Ovary (tissue), 9 donors: ENCODE measurements around the gene STRADB. TPM values are rescaled to one million over a fixed set of nuclear protein-coding genes. Genes with fewer than 3 reads are reported as not detected.

Source experiments
- DNase-seq, 5 donors: peaks; one replicate each; pipeline ENCODE4 v3.0.0-alpha.2; 2019 to 2020
- H3K27ac ChIP-seq, 2 donors: fragments of 200-600 bp; one replicate each; pipeline versions ENCODE4 v1.5.1 to v1.8.0; 2019 to 2022
- H3K27me3 ChIP-seq: fragments of 200-600 bp; one replicate; pipeline ENCODE4 v1.8.0; 2022
- H3K36me3 ChIP-seq: fragments of 200-600 bp; sonication (generic); one replicate; pipeline ENCODE4 v1.5.1; 2019
- H3K4me1 ChIP-seq: one replicate; pipeline ENCODE4 v1.8.1; 2013; ENCODE audit warnings: mild to moderate bottlenecking, moderate library complexity; ENCODE audit not compliant: insufficient read depth
- H3K4me3 ChIP-seq: fragments of 200-600 bp; sonication (generic); one replicate; pipeline ENCODE4 v1.5.1; 2017
- H3K9me3 ChIP-seq, 2 donors: fragments of 200-600 bp in 1 of 2; sonication (generic) in 1 of 2; one replicate each; pipeline versions ENCODE4 v1.5.1 to v1.8.1; 2013 to 2019; ENCODE audit warnings: mild to moderate bottlenecking in 1 of 2, moderate library complexity in 1 of 2
- EP300 ChIP-seq: sonication (generic); formaldehyde crosslinking; IDR thresholded peaks from one replicate; pipeline ENCODE4 v1.6.1; 2017; ENCODE audit warnings: antibody characterized with exemption
- POLR2A ChIP-seq: fragments of 450-650 bp; IDR thresholded peaks from one replicate; pipeline ENCODE4 v1.6.1; 2017; ENCODE audit warnings: antibody characterized with exemption, mild to moderate bottlenecking, moderate library complexity
- WGBS, 3 donors: extraction: QIAGEN DNeasy Blood & Tissue Kit in 1 of 3; methylation state at CpG; one replicate each; pipeline versions ENCODE4 v1.1.5 to v1.1.7; 2013 to 2017; 5-methylcytosine and 5-hydroxymethylcytosine counted together
- intact Hi-C, 4 donors: fragments of 100-400 bp; cut with DNase I; formaldehyde crosslinking; loops; one replicate each; pipeline versions ENCODE4 v1.11.0 to v1.15.1; 2022 to 2023
- polyA plus RNA-seq, 2 donors: library from polyadenylated mRNA; stranded (reverse); fragments of 200-250 nt in 1 of 2; fragments of 350-450 nt in 1 of 2; fragmentation: Illumina TruSeq in 1 of 2; extraction: RNeasy Lipid Tissue Mini Kit (QIAGEN cat#74804) in 1 of 2; gene quantifications; one replicate each; pipeline ENCODE4 v1.2.3, GENCODE V29; 2013 to 2014
- total RNA-seq, 7 donors: library from RNA; depleted of rRNA in 2 of 7; stranded (reverse); fragments of >200 nt in 2 of 7; fragmentation: NEBNext Ultra II Directional in 3 of 7; extraction: Animal tissue kit (Norgen Biotek cat#: 25700) in 3 of 7; gene quantifications; one replicate each; pipeline versions ENCODE4 v1.1.0 to v1.2.4, GENCODE V29; 2016 to 2023
- TF ChIP-seq, protein P1 (sequence below), 3 donors: fragments of 450-650 bp in 2 of 3; fragments of 200-600 bp in 1 of 3; IDR thresholded peaks; one replicate each; pipeline versions ENCODE4 v1.5.1 to v1.8.0; 2016 to 2022; ENCODE audit warnings: antibody characterized with exemption in 3 of 3, mild to moderate bottlenecking in 1 of 3
- donor health status: DM: no; HTN: no; CAD: no; lungs with moderate emphysema.
- donor health status: DM: no; HTN: no; CAD: no.
- donor health status: Bipolar disorder and iron deficiency.
- donor health status: DM: yes; HTN: yes; CAD: no.
- donor health status: DM: no; HTN: no; CAD: no.
- donor health status: DM: yes; HTN: yes; CAD: no.

Gene STRADB
- total and polyA plus RNA-seq, 9 donors: 11.7 to 33.3 (median 16.5) TPM

DNA sequence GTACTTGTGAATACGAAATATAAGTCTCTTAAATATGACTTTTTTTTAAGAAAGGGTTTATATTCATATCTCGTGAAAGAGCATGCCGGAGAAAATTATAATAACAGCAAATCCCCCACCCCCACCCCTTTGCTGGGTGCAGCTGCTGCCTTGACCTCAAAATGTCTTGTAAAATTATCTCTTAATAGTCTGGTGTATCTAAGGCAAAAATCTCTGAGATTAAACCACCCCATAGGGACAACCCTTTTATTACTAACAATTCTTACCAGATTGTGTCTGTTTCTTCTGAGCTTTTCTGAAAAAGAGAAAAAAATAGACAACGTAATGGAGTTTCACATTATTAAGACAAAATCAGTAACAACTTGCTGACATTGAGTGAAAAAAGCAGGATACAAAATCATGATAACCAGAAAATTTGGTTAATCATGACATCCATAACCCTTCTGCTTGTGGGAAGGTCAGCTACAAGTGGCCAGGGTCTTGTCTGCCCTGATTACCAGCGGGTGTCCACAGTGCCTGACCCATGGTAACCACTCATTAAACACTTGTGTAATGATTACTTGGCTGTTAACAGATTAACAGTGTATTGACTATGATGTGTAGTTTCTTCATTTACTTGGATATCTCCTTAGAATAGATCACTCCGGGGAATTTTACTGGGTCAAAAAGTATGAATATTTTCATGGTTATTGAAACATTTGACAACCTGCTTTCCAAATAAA, 1.5 kb downstream of the STRADB start:
- Histone ChIP-seq H3K27ac (no peak overlapping the region), H3K9me3 (no peaks in the 10 kb centered on the region), H3K36me3 (no peaks in the 10 kb centered on the region), H3K4me3 (no peak overlapping the region), H3K4me1 (peaks cover 5% of the 10 kb centered on the region), H3K27me3 (no peaks in the 10 kb centered on the region)
- no peak for TF ChIP-seq POLR2A
- TF ChIP-seq EP300: no peak
- TF ChIP-seq, protein P1, sequence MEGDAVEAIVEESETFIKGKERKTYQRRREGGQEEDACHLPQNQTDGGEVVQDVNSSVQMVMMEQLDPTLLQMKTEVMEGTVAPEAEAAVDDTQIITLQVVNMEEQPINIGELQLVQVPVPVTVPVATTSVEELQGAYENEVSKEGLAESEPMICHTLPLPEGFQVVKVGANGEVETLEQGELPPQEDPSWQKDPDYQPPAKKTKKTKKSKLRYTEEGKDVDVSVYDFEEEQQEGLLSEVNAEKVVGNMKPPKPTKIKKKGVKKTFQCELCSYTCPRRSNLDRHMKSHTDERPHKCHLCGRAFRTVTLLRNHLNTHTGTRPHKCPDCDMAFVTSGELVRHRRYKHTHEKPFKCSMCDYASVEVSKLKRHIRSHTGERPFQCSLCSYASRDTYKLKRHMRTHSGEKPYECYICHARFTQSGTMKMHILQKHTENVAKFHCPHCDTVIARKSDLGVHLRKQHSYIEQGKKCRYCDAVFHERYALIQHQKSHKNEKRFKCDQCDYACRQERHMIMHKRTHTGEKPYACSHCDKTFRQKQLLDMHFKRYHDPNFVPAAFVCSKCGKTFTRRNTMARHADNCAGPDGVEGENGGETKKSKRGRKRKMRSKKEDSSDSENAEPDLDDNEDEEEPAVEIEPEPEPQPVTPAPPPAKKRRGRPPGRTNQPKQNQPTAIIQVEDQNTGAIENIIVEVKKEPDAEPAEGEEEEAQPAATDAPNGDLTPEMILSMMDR (IDR thresholded peaks at IDR 0.05): no peak
- WGBS, 3 donors: 93 to 95% (median 94%) methylated on average over 6 of the region's 6 CpGs
- no peak for DNase-seq
- intact Hi-C loops: loop anchor here in 1 of 4 donors (5.0 kb wide), 1 partner anchor 41 kb away; no protein-coding TSS in a partner anchor

DNA sequence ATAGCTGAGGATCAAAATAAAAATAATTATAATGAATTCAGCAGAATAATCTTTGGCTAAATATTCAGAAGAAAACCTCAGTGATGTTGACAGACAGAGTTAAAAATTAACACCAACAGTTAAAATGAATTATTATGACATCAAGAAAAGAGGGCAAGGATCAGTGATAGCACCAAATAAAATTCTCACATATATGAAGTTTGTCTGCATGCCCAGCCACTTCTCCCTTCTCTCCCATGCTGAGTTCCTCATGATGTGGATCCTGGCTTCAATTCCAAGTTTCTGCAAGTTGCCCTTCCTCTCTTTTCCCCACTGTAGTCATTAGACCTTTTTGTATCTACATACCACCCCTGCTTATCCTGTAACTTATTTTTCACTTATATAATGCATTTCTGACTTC, 6.8 kb downstream of the STRADB start:
- Histone ChIP-seq H3K4me3 (no peak overlapping the region), H3K9me3 (no peaks in the 10 kb centered on the region), H3K27ac (no peak overlapping the region), H3K36me3 (no peaks in the 10 kb centered on the region), H3K4me1 (peaks cover 2% of the 10 kb centered on the region), H3K27me3 (no peaks in the 10 kb centered on the region)
- intact Hi-C loops: no loop called here
- DNase-seq: no peak
- TF ChIP-seq POLR2A: no peak
- no peak for TF ChIP-seq EP300
- TF ChIP-seq, protein P1 (IDR thresholded peaks at IDR 0.05): no peak

DNA sequence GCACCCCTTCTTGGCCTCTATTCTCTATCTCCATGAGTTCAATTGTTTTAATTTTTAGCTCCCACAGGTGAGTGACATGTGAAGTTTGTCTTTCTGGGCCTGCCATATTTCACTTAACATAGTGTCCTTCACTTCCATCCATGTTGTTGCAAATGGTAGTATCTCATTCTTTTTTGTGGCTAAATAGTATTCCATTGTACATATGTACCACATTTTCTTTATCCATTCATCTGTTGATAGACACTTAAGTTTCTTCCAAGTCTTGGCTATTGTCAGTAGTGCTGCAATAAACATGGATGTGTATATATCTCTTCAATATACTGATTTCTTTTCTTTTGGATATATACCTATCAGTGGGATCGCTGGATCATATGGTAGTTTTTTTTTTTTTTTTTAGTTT, 9.0 kb downstream of the STRADB start:
- DNase-seq: no peak
- WGBS, 3 donors: 94 to 100% (median 96%) methylated on average over 1 of the region's 1 CpG
- H3K27ac ChIP-seq: no peak overlapping the region
- H3K9me3 ChIP-seq: no peaks in the 10 kb centered on the region
- H3K4me1 ChIP-seq: no peaks in the 10 kb centered on the region
- intact Hi-C loops: no loop called here
- no peak overlapping the region for H3K4me3 ChIP-seq
- no peaks in the 10 kb centered on the region for H3K36me3 ChIP-seq
- TF ChIP-seq, protein P1 (IDR thresholded peaks at IDR 0.05): no peak
- no peak for TF ChIP-seq POLR2A
- no peak for TF ChIP-seq EP300
- no peaks in the 10 kb centered on the region for H3K27me3 ChIP-seq

DNA sequence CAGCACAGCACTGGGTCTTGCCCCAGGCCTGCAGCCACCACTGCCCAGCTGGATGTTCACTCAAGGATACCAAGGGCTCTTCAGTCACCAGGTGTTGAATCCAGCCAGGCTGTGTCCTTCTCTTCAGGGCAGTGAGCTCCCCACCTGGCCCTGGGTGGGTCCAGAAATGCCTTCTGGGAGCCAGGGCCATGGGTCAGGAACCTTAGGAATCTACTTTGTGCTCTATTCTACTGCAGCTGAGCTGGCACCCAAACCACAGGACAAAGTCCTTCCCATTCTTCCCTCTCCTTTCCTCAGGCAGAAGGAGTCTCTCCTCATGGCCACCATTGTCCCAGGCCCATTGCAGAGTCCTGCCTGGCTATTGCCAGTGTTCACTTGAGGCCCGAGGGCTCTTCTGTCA, 13.0 kb downstream of the STRADB start:
- DNase-seq: no peak
- Histone ChIP-seq H3K9me3 (no peaks in the 10 kb centered on the region), H3K27ac (no peak overlapping the region), H3K4me1 (no peaks in the 10 kb centered on the region), H3K36me3 (no peaks in the 10 kb centered on the region), H3K4me3 (no peak overlapping the region), H3K27me3 (no peaks in the 10 kb centered on the region)
- no peak for TF ChIP-seq POLR2A
- TF ChIP-seq, protein P1 (IDR thresholded peaks at IDR 0.05): no peak
- no peak for TF ChIP-seq EP300
- 79 to 94% (median 88%) methylated on average over 1 of the region's 1 CpG for WGBS, 3 donors
- intact Hi-C loops: loop anchor here in 1 of 4 donors (2.0 kb wide), 1 partner anchor 76 kb away; no protein-coding TSS in a partner anchor
